NCI-H774 (cell line): ENCODE measurements around the gene MTMR2.

ENCODE experiments used
- DNase-seq: peaks from one replicate; lab custom pipeline; 2025; lab: John Stamatoyannopoulos, UW

MTMR2 gene

DNA sequence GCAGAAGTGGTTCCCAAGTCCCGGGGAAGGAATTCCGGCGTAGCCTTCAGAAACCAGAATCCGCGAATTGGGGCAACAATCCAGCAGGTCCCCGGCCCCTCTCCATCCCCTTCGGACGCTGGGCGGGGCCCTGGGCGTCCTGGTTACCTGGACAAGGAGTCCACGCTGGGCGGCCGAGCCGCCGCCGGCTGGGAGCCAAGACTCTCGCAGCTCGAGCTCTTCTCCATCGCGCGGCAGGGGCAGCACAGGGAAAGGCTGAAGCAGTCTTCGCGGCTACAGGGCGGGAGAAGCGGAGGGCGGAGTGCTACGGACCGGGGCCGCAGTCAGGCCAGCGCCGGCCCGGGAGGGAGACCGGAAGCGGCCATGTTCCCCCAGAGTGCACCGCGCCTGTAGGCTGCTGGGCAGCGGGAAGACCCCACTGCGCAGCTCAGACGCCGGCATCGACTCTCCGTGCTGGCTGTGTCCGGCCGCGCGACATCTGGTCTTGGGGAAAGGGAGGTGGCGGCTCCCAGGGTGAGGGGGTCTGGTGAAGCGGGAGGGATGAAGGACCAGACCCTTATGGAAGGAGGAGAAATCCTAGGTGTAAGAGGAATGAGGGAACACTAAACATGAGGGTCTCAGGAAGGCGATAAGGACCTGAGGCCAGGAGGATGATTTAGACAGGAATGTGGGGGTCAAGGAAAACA is at the start of gene MTMR2:
Gene MTMR2, minus strand, starts transcription at position 380 of the 686 bp plus-strand sequence. Its CDS starts 153 bp downstream, at position 227.
- peak; percentile 70 for DNase-seq

DNA sequence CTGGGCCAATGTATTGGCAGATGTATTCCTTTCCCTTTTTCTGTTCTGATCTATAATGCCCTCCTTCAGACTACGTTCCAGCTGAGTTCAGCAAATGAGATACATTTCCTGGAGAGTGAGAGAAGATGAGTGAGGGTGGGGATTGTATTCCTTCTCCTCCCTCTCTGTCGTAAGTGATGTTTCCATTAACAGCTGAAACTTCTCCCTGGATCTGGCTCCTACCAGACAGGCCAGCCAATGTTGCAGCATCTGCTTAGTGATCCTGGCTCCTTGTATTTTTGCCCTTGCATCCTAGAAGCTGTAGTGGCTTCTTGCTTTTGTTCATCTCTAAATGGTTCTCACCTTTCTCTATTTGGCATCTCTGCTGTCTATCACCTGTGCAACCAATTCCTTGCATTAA is 48.2 kb upstream of the MTMR2 start:
- no peak for DNase-seq

DNA sequence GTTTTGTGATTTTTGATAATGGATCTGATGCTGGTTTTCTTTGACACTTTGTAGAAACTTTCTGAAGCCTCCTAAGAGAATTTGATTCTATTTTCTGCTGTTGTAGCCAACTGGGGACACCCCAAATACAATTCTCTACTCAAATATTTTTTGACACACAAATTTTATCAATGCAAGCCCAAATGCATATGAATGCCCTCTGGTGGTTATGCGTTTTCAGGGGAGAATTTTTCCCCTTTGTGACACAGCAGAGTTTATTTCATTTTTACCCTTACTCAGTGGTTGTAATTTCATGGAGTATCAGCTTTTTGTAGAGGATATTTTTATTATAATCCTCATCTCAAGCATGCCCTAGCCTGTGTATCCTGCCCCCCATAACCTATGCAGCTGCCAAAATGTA is 44.7 kb upstream of the MTMR2 start:
- no peak for DNase-seq

DNA sequence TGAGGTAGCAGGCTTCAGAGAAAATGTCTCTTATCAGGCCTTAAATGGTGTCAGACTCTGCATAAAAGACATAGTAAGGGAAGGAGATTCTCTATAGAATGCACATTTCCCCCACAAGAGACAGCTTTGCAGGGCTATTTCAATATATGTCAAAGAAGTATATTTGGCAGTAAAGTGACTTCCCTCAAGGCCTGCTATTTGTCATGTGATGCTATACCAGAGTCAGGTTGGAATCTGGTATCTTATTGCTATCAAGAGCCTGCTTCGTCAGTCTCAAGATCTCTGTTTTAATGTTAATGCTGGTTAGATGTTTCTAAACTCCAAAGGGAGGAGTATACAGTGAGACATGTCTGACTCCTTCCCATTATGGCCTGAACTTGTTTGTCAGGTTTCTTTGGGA is 40.4 kb upstream of the MTMR2 start:
- DNase-seq = no peak

DNA sequence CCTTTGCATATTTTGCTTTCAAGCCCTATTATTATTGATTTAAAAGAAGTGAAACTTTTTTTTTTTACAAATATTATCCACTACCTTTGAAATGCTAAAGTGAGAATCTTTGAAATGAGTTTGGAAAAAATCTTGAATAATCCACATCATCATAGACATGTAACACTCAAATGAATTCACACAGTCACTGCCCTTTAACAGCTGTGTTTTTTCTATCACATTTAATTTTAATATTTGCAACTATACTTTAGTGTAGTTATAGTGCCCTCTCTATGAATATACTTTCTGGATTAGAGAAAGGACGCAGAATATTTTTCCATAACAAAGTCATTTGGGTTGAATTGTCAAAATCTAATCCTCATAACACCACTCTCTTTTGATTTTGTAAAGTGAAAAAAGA is 37.9 kb upstream of the MTMR2 start:
- DNase-seq = no peak

DNA sequence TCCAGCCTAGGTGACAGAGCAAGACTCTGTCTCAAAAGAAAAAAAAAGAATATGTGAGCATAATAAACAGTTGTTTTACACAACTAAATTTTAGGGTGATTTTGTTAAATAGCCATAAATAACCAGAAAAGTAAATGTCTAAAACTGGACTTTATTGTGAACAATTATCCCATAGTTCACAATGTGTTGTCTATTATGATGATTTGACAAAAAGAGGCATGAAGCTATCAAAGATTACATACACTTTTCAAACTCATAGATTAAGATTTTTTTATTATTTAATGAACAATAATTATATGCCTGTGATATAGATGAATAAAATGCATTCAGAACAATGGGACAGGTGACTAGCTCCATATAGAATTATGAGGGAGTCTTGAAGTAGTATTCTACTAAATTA is 27.0 kb upstream of the MTMR2 start:
- DNase-seq = no peak

DNA sequence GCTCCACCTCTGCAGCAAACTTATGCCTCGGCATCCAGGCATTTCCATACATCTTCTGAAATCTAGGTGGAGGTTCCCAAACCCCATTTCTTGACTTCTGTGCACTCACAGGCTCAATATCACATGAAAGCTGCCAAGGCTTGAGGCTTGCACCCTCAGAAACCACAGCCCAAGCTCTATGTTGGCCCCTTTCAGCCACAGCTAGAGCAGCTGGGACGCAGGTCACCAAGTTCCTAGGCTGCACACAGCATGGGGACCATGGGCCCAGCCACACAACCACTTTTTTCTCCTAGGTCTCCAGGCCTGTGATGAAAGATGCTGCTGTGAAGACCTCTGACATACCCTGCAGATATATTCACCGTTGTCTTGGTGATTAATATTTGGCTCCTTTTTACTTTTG is 24.7 kb upstream of the MTMR2 start:
- DNase-seq = no peak

DNA sequence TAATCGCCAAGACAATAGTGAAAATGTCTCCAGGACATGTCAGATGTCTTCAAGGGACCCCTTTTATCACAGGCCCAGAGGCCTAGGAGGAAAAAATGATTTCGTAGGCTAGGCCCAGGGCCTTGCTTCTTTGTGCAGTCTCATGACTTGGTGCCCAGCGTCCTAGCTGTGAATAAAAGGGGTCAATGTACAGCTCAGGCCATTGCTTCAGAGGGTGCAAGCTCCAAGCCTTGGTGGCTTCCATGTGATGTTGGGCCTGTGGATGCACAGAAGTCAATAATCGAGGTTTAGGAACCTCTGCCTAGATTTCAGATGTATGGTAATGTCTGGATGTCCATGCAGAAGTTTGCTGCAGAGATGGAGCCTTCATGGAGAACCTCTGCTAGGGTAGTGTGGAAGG is 20.7 kb upstream of the MTMR2 start:
- no peak for DNase-seq

DNA sequence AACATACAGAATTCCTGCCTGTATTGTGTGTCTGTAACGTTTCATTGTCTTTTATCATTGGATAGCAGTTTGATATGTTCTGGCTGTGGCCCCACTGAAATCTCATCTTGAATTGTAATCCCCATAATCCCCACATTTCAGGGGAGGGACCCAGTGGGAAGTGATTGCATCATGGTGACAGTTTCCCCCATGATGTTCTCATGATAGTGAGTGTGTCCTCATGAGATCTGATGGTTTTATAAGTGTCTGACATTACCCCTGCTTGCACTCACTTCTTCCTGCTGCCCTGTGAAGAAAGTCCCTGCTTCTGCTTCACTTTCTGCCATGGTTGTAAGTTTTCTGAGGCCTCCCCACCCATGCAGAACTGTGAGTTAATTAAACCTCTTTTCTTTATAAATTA is 19.6 kb upstream of the MTMR2 start:
- DNase-seq = no peak

DNA sequence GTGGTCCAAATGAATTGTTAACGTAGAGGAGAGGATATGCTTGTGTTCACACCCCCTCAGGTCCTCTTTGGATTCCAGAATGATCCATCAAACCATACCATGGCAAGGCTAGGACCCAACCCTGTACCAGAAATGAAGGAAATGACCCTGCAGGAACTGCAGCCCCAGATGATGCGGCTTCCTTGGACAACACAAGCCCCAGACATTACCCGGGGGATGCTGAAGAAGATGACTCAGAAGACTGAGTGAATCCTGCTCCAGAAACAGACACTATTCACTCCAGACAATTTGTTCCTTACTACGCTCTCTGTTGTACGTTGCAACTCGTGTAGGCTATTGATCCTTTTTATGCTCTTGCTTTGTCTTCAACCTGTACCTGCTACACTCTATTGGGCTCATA is 15.2 kb upstream of the MTMR2 start:
- DNase-seq = no peak

DNA sequence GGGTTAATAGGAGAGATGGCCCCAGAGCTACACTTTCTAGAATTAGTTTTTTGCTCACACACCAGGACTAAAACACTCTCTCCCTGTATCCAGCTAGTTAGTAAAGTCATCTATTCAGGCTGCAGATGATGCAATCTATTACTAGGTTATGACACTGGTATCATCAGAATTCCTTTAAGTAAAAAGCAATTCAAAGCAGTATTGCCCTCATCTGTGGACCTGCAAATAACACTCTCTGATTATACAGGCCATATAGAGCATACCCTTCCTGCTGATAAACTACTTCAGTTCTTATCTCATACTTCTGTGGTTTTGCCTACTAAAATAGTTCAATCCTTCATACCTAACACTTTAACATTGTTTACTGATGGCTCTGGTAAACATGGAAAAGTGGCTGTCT is 13.5 kb upstream of the MTMR2 start:
- DNase-seq = no peak

DNA sequence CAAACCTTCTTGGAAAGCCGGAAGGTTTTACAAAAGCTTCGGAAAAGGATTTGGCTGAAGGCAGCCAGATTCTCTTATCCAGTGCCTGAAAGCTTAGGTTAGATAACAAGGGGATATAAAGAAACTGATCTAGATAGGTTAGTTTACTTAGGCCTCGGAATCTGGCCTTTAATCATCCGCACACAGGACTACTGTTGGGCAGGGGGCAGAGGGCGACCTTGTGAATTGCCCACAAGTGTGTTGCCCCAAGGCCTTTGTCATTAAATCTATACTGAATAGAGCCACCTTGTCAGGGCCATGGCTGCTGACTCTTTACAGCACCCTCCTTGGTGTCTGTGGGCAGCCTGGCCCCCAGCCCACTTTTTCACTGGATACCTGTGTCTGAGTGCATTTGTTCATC is 9.7 kb upstream of the MTMR2 start:
- no peak for DNase-seq

DNA sequence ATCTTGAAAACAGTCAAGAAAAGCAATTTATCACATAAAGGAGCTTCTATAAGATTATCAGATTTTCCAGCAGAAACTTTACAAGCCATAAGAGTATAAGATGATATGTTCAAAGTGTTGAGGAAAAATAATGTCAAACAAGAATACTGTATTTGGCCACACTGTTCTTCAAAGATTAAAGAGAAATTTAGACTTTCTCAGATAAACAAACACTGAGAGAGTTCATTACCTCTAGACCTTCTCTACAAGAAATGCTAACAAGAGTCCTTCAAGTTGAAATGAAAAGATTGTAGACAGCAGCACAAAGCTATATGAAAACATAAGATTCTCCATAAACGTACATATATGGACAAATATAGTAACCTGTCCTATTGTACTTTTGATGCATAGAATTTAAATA is 8.0 kb upstream of the MTMR2 start:
- no peak for DNase-seq

DNA sequence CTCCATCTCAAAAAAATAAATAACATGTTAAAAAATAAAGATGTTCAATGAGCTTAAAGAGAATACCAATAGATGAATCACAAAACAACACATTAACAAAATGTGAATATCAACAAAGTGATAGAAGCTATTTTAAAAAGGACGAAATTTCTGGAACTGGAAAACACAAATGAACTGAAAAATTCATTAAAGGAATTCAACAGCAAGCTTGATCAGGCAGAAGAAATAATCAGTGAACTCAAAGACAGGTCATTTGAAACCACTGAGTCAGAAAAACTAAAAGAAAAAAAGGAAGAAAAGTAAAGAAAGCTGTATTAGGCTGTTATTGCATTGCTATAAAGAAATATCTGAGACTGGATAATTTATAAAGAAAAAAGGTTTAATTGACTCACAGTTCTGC is 7.0 kb upstream of the MTMR2 start:
- no peak for DNase-seq

DNA sequence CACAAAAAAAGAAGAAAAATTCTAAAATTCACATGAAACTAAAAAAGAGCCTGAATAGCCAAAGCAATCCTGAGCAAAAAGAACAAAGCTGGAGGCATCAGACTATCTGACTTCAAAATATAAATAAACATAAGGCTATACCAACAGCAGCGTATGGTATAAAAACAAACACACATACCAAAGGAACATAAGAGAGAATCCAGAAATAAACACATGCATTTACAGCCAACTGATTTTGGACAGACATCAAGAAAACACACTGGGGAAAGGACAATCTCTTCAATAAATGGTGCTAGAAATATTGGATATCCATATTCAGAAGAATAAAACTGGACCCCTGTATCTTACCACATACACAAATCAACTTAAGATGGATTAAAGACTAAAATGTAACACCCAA is 2.8 kb upstream of the MTMR2 start:
- DNase-seq = no peak

DNA sequence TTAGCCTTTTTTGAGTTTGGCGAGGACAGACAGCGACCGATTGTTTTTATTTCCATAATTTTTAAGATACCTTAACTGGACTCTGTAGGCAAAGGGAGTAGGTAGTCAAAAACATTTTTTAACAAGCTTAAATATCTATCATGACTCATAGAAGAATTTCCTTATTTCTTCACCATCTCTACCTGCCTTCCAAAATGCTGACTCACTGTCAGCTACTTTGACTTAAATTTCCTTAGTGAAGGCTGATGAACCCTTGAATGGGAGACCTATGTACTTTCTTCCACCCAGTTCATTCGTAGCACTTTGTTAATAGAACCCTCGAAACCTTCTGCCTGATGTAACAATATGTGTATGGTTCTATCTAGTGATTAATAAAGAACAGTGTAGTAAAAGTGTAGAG is 1.1 kb upstream of the MTMR2 start:
- no peak for DNase-seq

DNA sequence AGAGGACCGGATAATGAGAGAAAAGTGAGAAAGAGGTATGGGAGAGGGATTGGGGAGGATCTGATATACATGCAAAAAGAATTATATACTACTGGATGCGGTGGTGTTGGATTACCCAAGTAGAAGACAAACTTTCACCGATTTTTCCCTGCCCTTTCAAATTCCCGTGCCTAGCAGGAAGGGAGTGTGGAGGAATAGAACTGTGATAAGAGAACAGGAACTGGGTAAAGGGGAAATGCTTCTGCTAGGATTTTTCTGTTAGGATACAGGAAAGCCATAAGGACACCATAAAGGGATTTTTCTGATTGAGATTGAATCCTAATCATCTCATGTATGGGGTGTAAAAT is 480 bp upstream of the MTMR2 start:
- no peak for DNase-seq

DNA sequence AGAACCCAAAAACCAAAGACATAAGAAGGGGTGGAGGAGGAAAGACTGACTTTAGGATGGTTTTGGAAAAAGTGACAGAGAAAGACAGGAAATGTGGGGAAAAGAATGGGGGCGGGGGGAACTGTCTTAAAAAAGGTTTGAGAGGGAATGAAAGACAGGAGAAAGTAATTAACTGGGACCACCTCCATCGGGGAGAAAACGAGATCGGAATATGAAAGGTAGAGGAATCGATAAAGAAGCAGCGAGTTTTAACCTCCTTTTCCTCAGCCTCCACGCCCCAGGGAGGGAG is 524 bp downstream of the MTMR2 start:
- DNase-seq = no peak

DNA sequence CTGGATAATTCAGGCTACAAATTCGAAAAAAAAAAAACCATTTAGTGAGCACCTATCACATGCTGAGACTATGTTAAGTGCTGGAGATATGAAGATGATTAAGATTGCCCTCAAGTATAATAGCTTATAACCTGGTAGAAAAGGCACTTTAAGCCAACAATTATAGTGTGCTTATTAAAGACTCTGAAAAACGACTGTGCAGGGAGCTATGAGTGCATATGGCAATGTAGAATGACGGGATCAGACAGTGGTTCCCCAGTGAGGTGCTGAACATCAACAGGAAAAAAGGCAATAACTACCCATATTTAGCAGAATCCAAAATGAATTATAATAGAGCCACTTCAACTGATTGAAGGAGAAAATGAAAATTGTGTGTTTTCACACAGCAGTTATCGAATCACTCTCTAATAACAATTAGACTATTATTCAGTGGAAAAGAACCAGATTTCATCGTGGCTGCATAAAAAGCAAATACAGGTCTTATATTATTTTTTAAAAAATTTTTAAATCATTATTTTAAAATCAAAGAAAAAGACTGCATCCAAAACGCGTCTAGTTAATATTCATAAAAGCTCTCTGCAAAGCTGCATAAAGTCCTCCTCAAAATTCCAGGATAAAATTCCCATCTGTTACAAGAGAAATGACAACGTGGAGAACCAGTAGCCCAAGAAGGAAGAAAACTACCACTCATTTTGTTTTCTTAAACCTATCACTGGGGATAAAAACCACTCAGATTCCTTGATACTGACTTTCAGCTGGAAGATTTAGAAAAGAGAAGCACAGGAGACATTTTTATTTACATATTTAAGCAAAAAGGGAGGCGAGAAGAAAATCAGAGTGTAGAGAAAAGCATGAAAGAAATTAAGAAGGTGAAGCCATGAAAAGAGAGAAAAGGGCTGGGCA is 1.1 kb downstream of the MTMR2 start:
- no peak for DNase-seq

DNA sequence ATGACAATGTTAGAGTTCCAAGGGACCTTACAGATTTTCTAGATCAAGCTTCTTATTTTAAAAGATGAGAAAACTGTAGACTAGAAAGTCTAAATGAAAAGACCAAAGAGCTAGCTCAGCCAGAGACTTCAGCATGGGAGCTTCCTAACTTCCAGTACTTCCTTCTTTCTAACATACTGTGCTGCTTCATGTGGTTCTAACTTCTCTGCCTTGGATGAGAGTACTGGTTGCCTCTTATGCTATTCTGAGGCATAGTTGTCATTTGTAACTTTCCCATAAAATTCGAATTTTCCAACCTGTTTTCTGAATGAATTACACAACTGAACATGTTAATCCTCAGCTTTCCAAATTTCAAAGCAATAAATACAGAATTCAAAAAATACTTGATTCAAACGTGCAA is 1.8 kb downstream of the MTMR2 start:
- DNase-seq = no peak

DNA sequence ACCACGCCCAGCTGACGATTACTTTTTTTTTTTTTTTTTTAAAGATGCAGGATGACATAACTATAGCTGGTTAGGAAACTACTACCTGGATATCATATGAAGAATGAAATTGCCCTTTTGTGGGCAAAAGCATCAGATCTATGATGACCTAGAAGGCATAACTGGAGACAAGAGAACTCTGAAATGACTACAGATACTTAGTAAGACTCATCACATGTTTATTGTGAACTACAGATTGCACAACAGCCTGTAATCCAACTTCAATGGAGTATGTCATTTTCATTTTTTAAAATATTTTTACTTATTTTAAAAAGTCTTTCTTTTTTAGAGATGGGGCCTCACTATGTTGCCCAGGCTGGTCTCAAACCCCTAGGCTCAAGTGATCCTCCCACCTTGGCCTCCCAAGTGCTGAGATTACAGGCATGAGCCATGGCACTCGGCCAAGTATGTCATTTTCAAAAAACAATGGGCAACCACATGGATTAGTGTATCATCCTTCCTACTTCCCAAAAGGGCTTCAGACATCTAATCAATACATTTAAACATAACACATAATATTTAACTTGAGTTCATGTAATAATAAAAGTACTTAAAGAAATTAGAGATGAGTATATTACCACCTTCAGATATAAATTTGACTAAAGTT is 3.3 kb downstream of the MTMR2 start:
- DNase-seq = no peak

DNA sequence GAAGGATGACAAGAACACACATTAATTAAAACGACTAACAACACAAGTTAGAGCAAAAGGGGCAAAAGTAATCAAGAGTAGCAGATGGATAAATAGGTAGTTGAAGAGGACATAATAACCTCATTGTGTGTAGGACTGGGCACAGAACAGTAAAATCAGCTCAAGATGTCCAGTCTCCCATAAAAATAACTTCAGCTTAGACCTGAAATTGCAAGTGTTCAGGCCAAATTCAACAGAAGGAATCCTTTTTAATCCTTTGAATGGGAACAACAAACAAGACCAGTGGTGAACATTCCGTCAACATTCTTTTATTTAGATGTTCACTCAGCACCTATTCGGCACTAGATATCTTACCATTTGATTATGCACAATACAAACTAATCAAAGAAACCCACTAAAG is 4.4 kb downstream of the MTMR2 start:
- DNase-seq = no peak

DNA sequence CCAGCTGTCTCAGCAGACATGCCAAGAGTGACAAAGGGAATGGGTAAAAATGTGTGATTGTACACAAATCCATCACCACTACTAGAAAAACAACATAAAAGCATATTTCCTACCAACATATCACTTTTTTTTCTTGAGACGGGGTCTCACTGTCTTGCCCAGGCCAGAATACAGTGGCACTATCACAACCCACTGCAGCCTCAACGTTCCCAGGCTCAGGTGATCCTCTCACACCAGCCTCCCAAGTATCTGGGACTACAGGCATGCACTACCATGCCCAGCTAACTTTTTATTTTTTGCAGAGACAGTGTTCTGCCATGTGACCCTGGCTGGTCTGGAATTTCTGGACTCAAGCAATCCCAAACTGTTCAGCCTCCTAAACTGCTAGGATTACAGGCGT is 5.2 kb downstream of the MTMR2 start:
- DNase-seq = no peak

DNA sequence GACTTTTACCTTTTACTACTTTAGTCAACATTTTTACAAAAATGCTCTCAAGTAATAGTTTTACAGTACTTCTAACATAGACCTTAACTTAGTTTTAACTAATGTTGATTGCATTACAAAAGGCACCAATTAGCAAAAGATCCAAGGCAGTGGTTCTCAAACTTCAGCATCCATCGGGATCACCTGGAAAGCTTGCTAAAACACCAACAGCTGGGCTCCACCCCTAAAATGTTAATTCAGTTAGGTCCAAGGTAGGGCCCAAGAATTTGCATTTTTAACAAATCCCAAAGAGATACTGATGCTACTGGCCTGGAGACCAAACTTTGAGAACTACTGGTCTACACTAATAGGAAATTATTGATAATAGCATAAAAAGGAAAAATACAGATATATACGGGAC is 5.9 kb downstream of the MTMR2 start:
- DNase-seq = no peak
